AG04450 (cell line): ENCODE data around the gene OR10G8. TPM values are rescaled to one million over a fixed set of nuclear protein-coding genes. Genes with fewer than 3 reads are reported as not detected.

Experiments used
- CTCF ChIA-PET: fragments of 300-600, 350-600 bp; formaldehyde crosslinking; extraction: SDS; loops from one replicate; lab custom pipeline; 2022; ENCODE audit warnings: antibody characterized with exemption, inconsistent platforms; lab: Charles Lee
- POLR2A ChIA-PET: fragments of 350-600 bp; formaldehyde crosslinking; extraction: SDS; loops from one replicate; lab custom pipeline; 2021; ENCODE audit warnings: antibody characterized with exemption, inconsistent platforms; lab: Yijun Ruan, JAX
- DNase-seq: peaks from one replicate; pipeline ENCODE4 v3.0.0-alpha.2; 2011; ENCODE audit warnings: low read depth, low spot score
- H3K27ac ChIP-seq: one replicate; pipeline ENCODE4 v1.5.1; 2012; ENCODE audit warnings: low read depth, low read length, control low read depth
- H3K27me3 ChIP-seq: one replicate; pipeline ENCODE4 v1.6.0; 2012; ENCODE audit warnings: low read length; ENCODE audit not compliant: control insufficient read depth, insufficient read depth
- H3K4me3 ChIP-seq: 2 replicates; pipeline ENCODE4 v1.5.1; 2011; ENCODE audit warnings: mild to moderate bottlenecking, low read depth, low read length, control low read depth
- H3K9me3 ChIP-seq: 2 replicates; pipeline ENCODE4 v1.5.1; 2012; ENCODE audit warnings: low read length; ENCODE audit not compliant: control insufficient read depth, insufficient read depth
- CTCF ChIP-seq: IDR thresholded peaks from 2 replicates; pipeline ENCODE4 v1.5.1; 2011; ENCODE audit warnings: low read depth, low read length, control low read depth, inconsistent platforms
- polyA plus RNA-seq: library from polyadenylated mRNA; depleted of rRNA; stranded (reverse); fragments of >200 nt; gene quantifications from 2 replicates; pipeline ENCODE4 v1.2.3, GENCODE V29; 2011; rRNA removed

Gene OR10G8
- polyA plus RNA-seq, 1 experiment, result not detected

- ChIA-PET CTCF (interaction anchor here (1.2 to 1.5 kb wide), 3 partner anchors 8 to 323 kb away, joined by 6 to 12 read pairs (median 7); no protein-coding TSS in a partner anchor), POLR2A (interaction anchor here (1.0 kb wide), 1 partner anchor 35 kb away, joined by 3 read pairs; the partner anchor contains the start of gene VWA5A)
- no peak for TF ChIP-seq CTCF
- no peaks in the 10 kb centered on the region for H3K9me3 ChIP-seq
- no peak overlapping the region for H3K4me3 ChIP-seq
- H3K27ac ChIP-seq, result no peak overlapping the region
- DNase-seq, result no peak
- H3K27me3 ChIP-seq, result peaks cover 3% of the 10 kb centered on the region
Observed at GRCh38 chr11:124079631-124080326, 53.2 kb downstream of the OR10G8 start.

Other genes starting within 250 kb of the OR10G8 start
- gene OR6M1, start 220.4 kb upstream of the OR10G8 start, polyA plus RNA-seq, result not detected in 2 replicates
- gene TMEM225, start 141.1 kb upstream of the OR10G8 start, polyA plus RNA-seq, result not detected in 2 replicates
- gene OR8D4, start 124.6 kb upstream of the OR10G8 start, polyA plus RNA-seq, result not detected in 2 replicates
- not detected in 2 replicates for gene OR4D5, start 87.2 kb upstream of the OR10G8 start, polyA plus RNA-seq
- gene OR6T1, start 83.0 kb upstream of the OR10G8 start, polyA plus RNA-seq, result not detected in 2 replicates
- gene OR10S1, start 49.0 kb upstream of the OR10G8 start, polyA plus RNA-seq, result not detected in 2 replicates
- not detected in 2 replicates for gene OR10G6, start 31.6 kb upstream of the OR10G8 start, polyA plus RNA-seq
- not detected in 2 replicates for gene OR10G4, start 13.8 kb upstream of the OR10G8 start, polyA plus RNA-seq
- gene OR10G9, start 3.8 kb upstream of the OR10G8 start, polyA plus RNA-seq, result not detected in 2 replicates
- not detected in 2 replicates for gene OR10G7, start 14.5 kb downstream of the OR10G8 start, polyA plus RNA-seq
- 26.9 and 27.9 TPM in 2 replicates for gene VWA5A, start 88.7 kb downstream of the OR10G8 start, polyA plus RNA-seq
- gene OR10D3, start 156.5 kb downstream of the OR10G8 start, polyA plus RNA-seq, result not detected in 2 replicates
- not detected in 2 replicates for gene OR8G1, start 214.3 kb downstream of the OR10G8 start, polyA plus RNA-seq
- gene OR8G5, start 229.6 kb downstream of the OR10G8 start, polyA plus RNA-seq, result not detected in 2 replicates